NCI-H1105 (cell line): ENCODE data around the gene SMG6.

ENCODE experiments used
- DNase-seq: peaks from one replicate; lab custom pipeline; 2025; lab: John Stamatoyannopoulos, UW

Gene SMG6

DNA sequence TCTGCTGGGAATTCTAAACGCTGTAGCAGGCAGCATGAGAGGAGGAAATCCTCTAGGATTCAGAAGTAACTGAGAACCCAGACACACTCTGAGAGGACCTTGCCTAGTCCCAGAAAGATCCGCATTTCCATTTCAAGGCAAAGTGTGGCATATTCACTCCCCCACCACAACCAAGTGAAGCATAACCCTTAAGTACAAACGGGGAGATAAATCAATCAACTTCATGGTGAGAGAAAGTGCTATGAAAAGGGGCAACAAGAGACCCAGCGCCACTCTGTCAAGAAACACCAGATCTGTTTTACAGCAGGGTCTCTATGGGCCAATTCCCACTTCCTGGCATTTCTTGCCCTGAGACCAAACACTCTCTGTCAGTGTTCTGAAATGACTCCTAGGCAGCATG is 68.3 kb downstream of the SMG6 start:
- no peak for DNase-seq

DNA sequence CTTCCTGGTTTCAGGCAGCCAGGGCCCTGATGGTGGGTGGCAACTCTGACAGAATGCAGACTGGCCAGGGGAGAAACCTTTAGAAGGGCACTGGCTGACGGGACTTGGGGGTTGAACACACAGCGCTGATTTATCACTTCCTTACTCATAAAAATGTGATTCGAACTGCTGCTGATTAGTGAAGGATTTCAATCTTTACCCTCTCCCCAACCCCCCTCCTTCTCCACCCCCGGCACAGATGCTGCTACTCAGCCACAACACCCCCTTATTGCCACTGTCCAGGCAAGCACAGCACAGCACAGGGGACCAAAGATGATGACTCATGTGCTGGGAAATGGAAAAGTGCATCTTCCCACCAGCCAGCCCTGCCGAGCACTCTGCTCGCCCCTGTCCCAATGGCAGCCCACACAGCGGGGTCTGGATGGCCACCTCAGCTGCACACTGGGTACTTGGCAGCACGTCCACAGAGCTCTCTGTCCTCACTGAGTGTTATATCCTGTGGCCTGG is 70.1 kb downstream of the SMG6 start:
- no peak for DNase-seq

DNA sequence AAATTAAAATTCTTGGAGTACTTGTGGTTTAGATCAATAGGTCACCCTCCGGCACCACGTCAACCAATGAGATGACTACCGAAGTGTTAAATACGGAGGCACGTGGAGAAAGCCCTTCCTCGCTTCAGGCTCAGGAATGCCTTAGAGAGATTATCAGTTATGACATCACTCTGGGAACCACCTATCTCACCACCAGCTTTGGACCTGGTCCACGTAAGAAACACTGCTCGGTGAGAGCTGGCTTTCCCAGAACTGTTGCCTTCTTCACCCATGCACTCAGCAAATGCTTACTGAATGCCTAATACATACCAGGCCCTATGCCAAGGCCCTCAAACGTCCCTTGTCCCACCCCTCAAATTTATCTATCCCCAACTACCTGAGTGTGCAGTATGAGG is 71.3 kb downstream of the SMG6 start:
- DNase-seq = no peak

DNA sequence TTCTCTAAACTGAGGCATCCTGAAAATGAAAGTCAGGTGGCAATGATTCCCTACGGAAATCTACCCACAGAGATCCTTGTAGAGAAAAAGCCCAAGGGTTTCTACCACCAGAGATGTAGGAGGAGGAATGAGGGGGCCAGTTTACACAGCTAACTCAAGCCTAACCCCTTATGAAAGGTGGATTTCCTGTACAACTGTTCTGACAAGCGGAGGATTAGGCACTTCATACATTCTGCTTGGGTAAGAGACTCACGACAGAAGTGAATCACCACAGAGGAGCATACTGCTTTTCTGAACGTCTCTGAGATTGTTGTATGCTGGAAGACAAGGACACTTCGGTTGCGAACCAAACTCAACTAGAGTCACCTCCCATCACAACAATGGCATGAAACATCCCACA is 72.7 kb downstream of the SMG6 start:
- no peak for DNase-seq

DNA sequence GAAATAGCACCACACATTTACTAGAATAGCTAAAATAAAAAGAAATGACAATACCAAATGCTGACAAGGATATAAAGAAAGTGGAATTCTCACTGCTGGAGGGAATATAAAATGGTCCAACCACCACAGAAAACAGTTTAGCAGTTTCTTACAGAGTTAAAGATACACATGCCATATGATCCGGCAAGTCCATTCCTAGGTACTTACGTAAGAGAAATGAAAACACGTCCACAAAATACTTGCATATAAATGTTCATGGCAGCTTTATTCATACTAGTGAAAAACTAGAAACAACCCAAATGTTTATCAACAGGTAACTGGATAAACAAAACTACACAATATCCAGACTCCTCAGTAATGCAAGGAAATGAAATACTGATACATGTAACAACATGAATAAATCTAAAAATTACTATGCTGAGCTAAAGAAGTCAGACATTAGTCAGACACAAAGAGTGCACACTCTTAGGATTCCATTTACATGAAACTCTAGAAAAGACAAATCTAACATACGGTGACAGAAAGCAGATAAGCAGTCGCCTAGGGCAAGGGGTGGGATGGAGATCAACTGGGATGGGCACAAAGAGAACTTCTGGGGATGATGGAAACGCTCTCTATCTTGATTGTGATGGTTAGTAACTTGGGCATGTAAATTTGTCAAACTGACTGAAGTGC is 76.4 kb downstream of the SMG6 start:
- DNase-seq = no peak

DNA sequence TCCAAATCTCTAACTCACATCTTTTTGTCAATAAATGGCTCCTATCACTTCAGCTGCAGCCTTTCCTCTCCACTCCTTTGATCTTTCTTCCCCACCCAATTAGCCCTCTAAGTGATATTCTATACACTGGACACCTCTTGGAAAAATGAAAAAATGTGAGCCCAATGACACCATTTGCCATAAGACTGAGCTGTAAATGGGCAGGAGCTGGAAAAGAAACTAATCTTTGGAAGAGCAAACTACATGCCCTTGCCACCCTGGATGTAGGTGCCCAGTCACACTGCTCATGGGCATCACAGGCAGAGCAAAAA is 80.0 kb downstream of the SMG6 start:
- DNase-seq = no peak

DNA sequence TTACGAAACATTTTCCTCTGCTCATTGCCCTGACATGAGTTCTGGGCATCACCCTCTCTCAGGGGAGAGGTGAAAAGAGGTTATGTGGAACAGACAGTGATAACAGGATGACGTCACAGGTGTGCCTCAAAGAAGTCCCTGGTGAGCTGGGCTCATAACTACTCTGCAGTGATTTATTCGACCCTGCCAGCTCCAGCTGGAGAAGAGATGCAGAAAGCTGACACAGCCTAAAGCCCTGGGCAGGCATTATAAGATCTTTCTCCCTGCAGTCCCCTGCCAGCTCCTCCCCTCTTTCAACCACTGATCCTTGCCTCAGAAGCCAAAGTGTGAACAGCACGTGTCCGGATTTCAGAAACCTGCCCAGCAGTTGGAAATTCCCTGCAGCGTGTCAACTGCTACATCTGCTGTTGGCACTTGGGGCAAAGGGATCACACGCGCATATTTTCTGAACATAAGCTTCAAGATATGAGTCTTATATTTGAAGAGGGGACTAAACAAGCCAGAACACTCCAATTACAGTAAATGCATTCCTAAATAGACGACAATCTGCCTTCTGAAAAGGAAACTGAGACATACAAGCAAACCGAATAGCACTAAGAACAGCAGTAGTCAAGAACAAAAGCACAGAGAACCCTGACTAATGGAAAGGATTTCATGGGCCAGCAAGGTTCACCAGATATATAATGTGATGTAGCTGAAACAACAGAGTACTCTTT is 80.5 kb downstream of the SMG6 start:
- DNase-seq = no peak

DNA sequence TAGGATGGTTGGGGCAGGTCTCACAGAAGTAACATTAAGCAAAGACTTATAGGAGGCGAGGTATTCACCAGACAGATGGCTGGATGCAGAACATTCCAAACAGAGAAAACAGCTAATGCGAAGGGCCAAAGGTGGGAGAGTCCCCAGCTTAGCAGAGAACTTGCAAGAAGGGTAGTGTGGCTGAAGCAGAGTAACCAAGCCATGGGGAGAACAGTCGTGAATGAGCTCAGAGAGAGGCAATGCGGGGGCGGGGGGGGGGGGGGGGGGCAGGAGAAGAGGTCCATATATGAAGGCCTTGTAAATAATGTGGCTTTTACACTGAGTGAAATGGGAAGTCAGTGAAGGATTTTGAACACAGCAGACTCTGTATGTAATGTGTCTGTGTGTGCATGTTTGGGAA is 81.3 kb downstream of the SMG6 start:
- DNase-seq = no peak

DNA sequence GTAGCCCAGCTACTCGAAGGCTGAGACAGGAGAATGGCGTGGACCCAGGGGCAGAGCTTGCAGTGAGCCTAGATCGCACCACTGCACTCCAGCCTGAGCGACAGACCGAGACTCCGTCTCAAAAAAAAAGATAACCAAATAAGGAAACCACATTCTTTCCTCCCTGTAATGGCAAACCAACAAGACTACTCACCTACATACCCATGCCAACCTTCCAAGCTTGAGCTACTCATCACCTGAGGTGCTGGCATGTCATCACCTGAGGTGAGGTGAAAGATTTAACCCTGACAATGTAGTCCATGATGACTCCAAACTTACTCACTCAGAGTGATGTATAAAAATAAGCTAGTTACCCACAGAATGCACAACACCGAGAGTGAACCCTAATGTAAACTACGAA is 85.2 kb downstream of the SMG6 start:
- no peak for DNase-seq

DNA sequence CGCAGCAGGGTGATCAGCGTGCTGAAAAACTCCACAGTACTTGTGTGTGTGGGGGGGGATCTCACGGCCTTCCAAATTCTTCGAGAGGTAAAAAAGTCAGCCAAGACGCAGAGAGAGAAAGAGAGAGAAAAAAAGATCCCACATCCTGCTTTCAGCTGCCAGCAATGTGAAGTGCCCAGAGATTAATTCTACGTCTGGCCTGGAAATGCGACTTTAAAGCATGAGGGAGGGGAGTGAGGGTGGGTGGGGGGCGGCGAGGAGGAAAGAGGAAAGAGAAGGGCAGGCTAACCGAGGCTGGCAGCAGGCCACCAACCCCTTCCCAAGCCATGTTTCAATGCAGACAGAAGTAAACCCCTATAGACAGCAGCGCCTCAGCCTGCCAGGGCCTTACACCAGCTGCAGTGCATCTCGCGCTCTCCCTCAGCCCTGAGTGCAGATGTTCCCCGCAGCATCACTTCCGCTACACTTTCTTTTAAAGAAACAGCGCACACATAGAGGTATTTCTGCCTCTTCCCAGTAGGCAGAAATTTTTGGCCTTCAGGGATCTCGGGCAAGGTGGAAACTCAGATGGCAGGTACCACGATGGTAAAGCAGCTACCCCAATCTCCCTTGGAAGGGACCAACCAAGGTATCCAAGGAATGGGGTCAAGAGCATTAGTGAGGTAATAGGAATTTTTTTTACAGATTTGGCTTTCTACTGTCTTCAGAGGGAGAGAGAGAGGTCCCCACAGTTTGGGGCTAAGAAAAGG is 87.8 kb downstream of the SMG6 start:
- no peak for DNase-seq

DNA sequence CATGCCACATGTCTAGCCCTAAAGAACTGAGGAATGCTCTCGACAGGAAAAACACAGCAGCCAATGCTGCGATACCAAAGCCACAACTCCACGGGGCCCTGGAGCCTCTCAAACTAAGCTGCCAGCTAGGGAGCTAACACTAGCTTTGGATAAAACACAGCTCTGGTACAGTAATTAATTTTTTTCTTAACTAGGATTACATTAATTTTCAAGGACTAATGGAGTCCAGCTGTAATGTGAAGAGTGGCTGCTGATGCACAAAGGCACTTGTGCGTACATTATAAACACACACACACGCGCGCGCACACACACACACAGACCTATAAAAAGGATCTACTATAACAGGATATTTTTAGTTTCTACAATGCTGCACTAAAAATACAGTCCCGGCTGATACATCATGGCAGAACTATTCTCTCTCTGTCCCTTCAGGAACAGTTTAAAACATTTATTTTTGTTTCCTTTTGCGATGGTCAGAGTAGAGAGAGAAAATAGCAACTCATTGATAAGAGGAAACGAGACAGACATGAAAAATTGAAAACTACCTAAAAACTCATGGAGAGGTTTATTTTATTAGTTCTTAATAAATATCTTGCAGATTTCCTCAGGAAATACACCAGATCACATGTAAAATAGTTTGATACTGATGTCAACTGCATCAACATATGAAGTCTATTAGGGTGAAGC is 88.5 kb downstream of the SMG6 start:
- DNase-seq = no peak

DNA sequence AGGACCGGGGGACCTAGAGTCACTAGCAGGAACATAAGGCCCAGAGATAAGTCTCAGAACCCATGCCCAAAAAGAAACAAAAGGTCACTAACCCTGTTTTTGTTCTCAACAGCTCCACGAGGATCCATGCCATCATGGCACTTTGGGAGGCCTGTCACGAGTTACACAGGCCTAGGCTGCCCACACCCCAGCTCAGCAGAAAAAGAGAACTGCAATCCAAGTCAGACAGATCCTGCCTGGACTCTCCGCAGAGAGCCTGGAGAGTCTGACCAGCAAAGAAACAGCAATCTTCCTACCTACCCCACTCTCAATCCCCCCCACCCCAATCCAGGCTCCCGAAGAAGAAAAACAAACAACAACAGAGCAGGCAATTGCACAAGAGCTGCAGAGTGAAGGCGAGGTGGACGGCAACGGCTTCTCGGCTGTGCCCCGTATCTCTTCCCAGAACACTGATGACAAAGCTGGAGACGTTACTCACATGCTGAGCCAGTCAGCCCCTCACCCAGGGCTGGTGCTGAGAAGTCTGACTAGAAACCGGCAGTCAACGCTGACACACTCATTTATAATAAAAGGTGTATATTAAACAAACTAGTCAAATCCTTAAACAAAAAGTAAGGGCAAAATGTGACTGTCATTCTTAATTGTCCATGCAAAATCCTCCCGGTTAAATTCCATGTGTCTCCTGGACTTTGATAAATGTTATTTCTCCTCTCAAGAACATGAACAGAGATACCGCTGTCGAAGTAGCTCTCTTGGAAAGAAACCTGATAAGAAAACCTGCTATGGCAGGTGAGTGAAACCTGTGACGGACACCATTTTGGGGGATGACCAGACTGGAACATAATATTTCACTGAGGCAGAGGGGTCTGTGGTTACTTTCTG is 89.3 kb downstream of the SMG6 start:
- DNase-seq = no peak

DNA sequence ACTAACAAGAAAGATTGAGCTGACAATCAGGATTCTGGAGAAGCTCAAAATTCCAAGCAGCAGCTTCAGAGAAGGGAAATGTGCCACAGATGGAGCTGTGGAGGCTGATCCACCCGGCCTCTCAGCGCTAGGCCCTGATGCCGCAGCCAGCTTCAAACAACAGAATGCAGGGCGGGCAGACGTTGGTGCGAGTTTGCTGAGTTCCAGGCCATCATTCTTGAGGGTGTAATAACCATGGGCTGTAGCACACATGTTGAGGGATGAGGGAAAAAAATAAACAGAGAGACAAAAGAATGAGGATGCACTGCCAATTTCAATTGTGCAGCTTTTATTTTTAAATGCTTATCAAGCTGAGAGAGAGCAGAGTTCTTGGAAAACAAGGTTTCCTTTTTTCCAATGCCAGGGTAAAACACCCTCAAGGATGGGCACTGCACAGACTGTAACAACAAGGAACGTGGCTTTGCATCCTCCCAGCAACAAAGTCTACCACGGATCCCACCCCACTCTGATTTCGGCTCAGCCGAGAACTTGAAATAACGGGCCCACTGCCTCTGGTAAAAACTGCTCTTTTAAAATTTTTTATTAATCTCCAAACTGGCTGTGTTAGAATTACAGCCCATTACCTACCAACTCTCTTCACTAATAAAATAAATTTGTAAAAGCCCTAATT is 90.2 kb downstream of the SMG6 start:
- no peak for DNase-seq

DNA sequence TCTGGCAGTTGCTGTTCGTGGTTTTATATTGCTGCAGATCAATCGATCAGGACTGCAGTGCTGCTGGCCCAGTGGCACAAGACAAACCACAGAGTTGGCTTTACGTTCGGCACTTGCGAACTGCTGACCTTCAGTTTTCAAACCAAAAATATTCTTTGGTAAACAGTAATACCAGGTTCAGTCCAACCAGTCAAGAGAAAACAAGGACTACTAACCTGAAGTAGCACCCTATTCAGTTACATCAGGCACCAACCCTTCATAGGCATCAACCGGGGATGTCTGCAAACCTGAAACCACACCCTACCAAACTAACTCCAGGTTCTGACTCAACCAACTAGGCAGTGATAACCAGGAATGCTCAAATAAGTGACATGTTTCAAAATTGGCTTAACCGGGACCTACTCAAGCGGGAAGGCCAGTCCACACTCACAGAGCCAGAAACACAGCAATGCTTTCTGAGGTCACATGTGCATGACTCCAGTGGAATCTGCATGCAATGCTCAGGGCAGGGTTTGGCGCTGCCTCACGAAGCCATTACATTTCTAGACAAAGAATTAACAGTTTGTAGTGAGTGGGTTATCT is 91.1 kb downstream of the SMG6 start:
- no peak for DNase-seq

DNA sequence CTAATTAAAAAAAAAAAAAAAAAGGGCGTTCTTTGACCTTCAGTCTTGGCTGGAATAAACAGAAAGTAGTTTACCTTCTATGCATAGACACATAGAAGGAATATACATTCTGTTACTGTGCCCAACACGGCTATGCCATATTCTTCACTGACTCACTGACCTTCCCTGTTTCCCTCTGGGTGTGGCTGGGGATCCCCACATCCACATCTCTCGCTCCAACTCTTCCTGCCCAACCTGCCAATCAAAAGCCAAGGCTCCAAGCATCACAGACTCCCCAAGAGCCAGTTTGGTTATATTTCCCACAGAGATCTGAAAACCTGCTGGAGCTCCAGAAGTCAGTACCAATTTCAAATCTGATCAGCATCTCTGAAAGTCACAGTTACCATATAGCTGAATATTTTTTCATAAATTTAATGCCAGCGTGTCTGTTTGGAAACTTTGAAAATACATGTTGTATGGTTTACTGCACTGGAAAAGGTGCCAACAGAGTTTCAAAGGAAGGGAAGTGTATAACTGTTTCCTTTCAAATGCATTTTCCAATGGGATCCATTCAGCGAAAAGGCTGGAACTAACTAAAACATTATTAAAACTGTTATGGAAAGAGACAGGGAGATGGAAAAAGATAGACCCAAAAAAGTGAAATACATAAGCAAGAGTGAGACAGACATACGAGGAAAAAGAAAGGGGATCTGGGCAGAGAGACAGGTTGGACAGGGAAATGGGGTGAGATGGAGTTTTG is 91.8 kb downstream of the SMG6 start:
- no peak for DNase-seq

DNA sequence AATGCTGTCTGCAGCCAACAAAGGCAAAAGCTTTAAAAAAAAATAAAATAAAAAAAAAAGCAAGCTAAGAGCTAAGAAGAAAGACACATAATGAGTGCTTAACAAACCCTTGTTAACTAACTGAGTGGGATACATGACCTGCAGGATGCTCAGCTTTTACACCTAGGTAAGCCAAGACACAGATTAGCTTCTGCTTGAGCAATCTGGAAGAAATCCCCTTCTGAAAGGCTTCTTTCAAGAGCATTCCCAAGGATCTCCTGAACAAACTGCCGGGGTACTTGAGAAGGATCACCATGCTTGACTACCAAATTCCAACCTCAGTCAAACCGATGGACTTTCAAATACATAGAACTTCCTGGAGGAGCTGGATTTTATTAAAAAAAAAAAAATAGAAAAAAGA is 92.9 kb downstream of the SMG6 start:
- DNase-seq = no peak

DNA sequence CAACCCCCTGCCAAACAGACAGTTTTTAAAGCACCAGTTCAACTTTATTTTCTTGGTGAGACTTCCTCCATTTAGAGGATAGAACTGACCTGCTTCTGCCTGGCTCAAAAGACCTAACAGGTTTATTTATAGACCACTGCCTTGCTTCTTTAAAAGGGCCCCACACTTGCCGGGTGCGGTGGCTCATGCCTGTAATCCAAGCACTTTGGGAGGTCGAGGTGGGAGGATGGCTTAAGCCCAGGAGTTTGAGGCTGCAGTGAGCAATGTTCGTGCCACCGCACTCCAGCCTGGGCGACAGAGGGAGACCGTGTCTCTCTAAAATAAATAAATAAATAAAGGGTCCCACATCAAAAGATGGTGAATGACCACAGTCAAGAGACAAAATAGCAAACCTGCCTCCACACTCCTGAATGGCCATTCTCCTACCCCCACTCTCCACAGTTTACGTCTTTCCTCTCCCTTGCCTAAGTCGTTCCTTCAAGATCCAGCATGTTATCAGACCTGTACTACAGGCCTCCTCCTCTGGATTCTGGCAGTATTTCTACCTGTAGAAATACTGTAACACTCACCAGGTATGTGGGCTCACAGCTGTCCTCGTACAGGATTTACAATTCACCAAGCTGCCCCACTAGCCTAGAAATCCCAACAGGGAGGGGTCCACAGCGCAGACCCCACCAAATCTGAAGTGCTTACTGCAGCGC is 95.6 kb downstream of the SMG6 start:
- no peak for DNase-seq

DNA sequence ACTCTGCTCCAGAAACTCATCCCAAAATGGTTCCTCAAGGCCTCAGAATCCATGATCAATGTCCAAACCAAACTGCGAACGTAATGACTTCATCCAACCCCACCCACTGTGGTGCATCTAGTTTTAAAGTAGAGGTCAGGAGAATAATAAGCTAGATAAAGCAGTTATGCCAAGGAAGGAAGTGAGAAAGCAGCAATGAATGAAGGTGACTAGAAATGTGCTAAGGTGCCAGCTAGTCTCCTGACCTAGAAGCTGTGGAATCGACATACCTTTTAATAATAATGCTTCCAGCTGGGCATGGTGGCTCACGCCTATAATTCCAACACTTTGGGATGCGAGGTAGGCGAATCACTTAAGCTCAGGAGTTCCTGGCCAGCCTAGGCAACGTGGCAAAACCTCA is 99.2 kb downstream of the SMG6 start:
- no peak for DNase-seq

DNA sequence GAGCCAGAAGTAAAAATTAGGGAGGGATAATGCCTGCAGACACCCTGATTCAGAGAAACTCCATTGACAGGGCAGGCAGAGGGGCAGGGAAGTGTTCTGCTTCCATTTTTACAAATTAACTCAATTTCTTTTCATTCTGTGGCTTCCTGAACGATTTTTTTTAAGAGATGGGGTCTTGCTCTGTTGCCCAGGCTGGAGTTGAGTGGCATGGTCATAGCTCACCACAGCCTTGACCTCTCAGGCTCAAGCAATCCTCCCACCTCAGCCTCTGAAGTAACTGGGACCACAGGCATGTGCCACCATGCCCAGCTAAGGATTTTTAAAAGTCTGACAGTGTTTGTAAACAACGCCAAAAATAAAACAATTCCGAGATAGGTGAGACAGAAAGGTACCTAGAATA is 99.8 kb downstream of the SMG6 start:
- DNase-seq = no peak
